Heart left ventricle (tissue), 16 donors: Measurements from ENCODE around the gene TMEM273. TPM values are rescaled to one million over a fixed set of nuclear protein-coding genes. Genes with fewer than 3 reads are reported as not detected.

ENCODE experiments used
- ATAC-seq, 4 donors: fragments of 200-7000 bp; cut with Tn5 transposase; one replicate each; pipeline ENCODE4 v1.9.1; 2020 to 2022; ENCODE audit warnings: moderate library complexity in 4 of 4, mild to moderate bottlenecking in 3 of 4, moderate number of reproducible peaks in 1 of 4
- DNase-seq, 5 donors: peaks; one replicate each; pipeline ENCODE4 v3.0.0-alpha.2; 2020
- H3K27ac ChIP-seq, 12 donors: fragments of 200-600 bp; sonication (generic) in 4 of 12; one replicate each; pipeline versions ENCODE4 v1.5.0 to v1.8.0; 2016 to 2022; ENCODE audit warnings: mild to moderate bottlenecking in 2 of 12
- H3K27me3 ChIP-seq, 9 donors: fragments of 200-600 bp; sonication (generic) in 2 of 9; one replicate each; pipeline versions ENCODE4 v1.5.1 to v1.8.0; 2016 to 2022; ENCODE audit warnings: mild to moderate bottlenecking in 3 of 9
- H3K36me3 ChIP-seq, 9 donors: fragments of 200-600 bp; sonication (generic) in 2 of 9; one replicate each; pipeline versions ENCODE4 v1.5.0 to v1.8.0; 2018 to 2022; ENCODE audit warnings: mild to moderate bottlenecking in 2 of 9
- H3K4me1 ChIP-seq, 12 donors: fragments of 200-600 bp; sonication (generic) in 4 of 12; one replicate each; pipeline versions ENCODE4 v1.5.0 to v1.8.0; 2016 to 2022; ENCODE audit warnings: mild to moderate bottlenecking in 3 of 12
- H3K4me3 ChIP-seq, 12 donors: fragments of 200-600 bp; sonication (generic) in 4 of 12; one replicate each; pipeline versions ENCODE4 v1.5.0 to v1.8.0; 2017 to 2022; ENCODE audit warnings: mild to moderate bottlenecking in 9 of 12, moderate library complexity in 4 of 12
- H3K9me3 ChIP-seq, 12 donors: fragments of 200-600 bp; sonication (generic) in 4 of 12; one replicate each; pipeline versions ENCODE4 v1.5.0 to v1.8.0; 2016 to 2022; ENCODE audit warnings: mild to moderate bottlenecking in 1 of 12
- POLR2A ChIP-seq, 2 donors: fragments of 450-650 bp; IDR thresholded peaks; one replicate each; pipeline ENCODE4 v1.6.1; 2017; ENCODE audit warnings: antibody characterized with exemption in 2 of 2, mild to moderate bottlenecking in 2 of 2, moderate library complexity in 2 of 2
- WGBS, 4 donors: extraction: QIAGEN DNeasy Blood & Tissue Kit in 2 of 4; methylation state at CpG; one replicate each; pipeline versions ENCODE4 v1.1.5 to v1.1.7; 2013 to 2018; 5-methylcytosine and 5-hydroxymethylcytosine counted together
- intact Hi-C, 10 donors: fragments of 100-400 bp; cut with DNase I; formaldehyde crosslinking; loops; one replicate each; pipeline versions ENCODE4 v1.11.1 to v1.14.2; 2022
- polyA plus RNA-seq, 2 donors: library from polyadenylated mRNA; stranded (reverse); fragments of 200-250 nt; gene quantifications; one replicate each; pipeline ENCODE4 v1.2.3, GENCODE V29; 2013
- total RNA-seq, 9 donors: library from RNA; depleted of rRNA in 2 of 9; stranded (reverse); fragments of >200 nt in 2 of 9; fragmentation: NEBNext Ultra II Directional in 3 of 9; extraction: Animal tissue kit (Norgen Biotek cat#: 25700) in 3 of 9; gene quantifications; one replicate each; pipeline versions ENCODE4 v1.1.0 to v1.2.4, GENCODE V29; 2016 to 2023
- TF ChIP-seq, protein P1 (sequence below), 12 donors: fragments of 200-600 bp; sonication (generic) in 4 of 12; IDR thresholded peaks; one replicate each; pipeline versions ENCODE4 v1.5.0 to v1.8.0; 2018 to 2022; ENCODE audit warnings: antibody characterized with exemption in 12 of 12, mild to moderate bottlenecking in 5 of 12
- donor health status: ischemic (EF 13 %, LVEDD 7.1; RV severe dilation, severe dysfunction).
- donor health status: healthy with polysubstance abuse.
- donor health status: DM: no; HTN: yes; CAD: no.
- donor health status: DM: no; HTN: no; CAD: no.
- donor health status: ischemic (EF 25% LVEDD 6.9; RV normal size, moderate dysfunction).
- donor health status: ischemic (EF 25% LVEDD 5.7; RV mildly dilated, moderate dysfunction).
- donor health status: healthy.
- donor health status: DM: yes; HTN: yes; CAD: no.
- donor health status: ischemic (EF 35%, LVEDD 5.7; RV mildly dilated, moderate dysfunction).
- donor health status: nonischemic (EF 11% LVEDD 7.7; RV severe dilation, severe dysfunction).
- donor health status: DM: yes; HTN: yes; CAD: no.
- donor health status: PGD.
- donor health status: ischemic (EF 29% LVEDD 5.4; RV normal size, mild dysfunction).
- donor health status: nonischemic (EF 23%, LVEDD 6.1; RV moderate dilation, normal function).

Gene TMEM273
- total and polyA plus RNA-seq, 11 donors = 7.9 to 38.7 (median 16.9) TPM

DNA sequence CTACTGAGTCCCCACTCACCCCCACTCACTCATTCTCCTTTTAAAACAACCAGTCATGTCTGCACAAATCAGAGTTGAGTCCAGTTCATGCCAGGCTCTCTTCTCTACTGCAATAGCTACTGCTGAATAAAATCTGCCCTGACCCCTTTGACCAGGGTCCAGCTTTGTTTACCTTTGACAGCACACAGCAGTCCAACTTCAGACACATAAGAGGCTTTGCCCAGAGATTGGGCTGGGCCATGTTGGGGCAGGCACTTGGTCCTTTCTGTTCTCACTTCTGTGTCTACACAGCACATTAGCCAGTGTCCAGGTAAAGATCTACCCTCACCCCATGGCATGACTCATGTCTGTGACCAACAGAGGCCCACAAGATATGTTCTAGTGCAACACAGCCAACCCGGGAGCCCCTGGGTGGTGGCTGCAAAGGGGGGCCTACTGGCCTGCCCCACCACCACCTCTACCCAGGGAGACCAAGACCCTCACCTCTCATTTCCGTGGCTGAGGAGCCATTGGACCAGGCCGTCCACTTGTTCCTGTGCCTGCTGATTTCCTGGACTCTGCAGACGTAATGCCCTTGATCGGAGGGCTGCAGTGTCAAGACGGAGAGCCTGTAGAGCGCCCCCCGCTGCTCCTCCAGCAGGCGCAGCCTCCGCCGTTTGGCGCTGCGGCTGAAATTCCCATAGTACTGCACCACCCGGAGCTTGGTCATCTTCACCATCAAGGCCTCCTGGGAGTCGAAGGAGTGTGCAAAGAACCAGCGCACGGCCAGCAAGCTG, 80.9 kb downstream of the TMEM273 start:
- Histone ChIP-seq H3K27me3 (no peaks in the 10 kb centered on the region), H3K4me1 (peaks cover 7 to 86% (median 68%) of the 10 kb centered on the region in 12 donors), H3K4me3 (no peak overlapping the region), H3K9me3 (no peaks in the 10 kb centered on the region), H3K27ac (peak overlapping the region in 6 of 12 donors; percentile 0 to 56 (median 30)), H3K36me3 (peaks cover 0 to 12% (median 0%) of the 10 kb centered on the region in 9 donors)
- DNase-seq = no peak
- intact Hi-C loops = loop anchor here in 1 of 10 donors (5.0 kb wide), 1 partner anchor 125 kb away; no protein-coding TSS in a partner anchor
- no peak for ATAC-seq
- 87 to 98% (median 95%) methylated on average over 3 to 17 of the region's 17 CpGs for WGBS, 4 donors
- TF ChIP-seq, protein P1, sequence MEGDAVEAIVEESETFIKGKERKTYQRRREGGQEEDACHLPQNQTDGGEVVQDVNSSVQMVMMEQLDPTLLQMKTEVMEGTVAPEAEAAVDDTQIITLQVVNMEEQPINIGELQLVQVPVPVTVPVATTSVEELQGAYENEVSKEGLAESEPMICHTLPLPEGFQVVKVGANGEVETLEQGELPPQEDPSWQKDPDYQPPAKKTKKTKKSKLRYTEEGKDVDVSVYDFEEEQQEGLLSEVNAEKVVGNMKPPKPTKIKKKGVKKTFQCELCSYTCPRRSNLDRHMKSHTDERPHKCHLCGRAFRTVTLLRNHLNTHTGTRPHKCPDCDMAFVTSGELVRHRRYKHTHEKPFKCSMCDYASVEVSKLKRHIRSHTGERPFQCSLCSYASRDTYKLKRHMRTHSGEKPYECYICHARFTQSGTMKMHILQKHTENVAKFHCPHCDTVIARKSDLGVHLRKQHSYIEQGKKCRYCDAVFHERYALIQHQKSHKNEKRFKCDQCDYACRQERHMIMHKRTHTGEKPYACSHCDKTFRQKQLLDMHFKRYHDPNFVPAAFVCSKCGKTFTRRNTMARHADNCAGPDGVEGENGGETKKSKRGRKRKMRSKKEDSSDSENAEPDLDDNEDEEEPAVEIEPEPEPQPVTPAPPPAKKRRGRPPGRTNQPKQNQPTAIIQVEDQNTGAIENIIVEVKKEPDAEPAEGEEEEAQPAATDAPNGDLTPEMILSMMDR (IDR thresholded peaks at IDR 0.05) = no peak
- no peak for TF ChIP-seq POLR2A (IDR thresholded peaks at IDR 0.05)

DNA sequence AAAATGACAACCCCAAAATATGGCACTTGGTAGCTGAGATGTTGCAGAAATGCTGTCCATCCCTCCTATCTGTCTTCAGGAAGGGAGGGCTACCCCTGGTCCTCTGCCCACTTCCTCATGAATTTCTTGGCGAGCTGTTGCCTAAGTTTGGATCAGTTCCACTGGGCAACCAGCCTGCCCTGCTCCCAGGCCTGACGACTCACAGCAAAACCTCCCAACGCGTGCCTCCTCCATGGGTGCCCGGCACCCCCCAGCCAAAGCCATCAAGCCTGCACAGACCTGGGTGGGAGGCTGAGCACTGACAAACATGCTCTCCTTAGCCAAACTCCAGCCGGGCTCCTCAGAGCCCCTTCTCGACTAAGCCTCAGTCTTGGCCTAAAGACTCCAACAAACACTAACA, 81.7 kb downstream of the TMEM273 start:
- WGBS, 4 donors = 25 to 31% (median 27%) methylated on average over 7 of the region's 7 CpGs
- TF ChIP-seq, protein P1 (IDR thresholded peaks at IDR 0.05) = no peak
- no peak for TF ChIP-seq POLR2A (IDR thresholded peaks at IDR 0.05)

DNA sequence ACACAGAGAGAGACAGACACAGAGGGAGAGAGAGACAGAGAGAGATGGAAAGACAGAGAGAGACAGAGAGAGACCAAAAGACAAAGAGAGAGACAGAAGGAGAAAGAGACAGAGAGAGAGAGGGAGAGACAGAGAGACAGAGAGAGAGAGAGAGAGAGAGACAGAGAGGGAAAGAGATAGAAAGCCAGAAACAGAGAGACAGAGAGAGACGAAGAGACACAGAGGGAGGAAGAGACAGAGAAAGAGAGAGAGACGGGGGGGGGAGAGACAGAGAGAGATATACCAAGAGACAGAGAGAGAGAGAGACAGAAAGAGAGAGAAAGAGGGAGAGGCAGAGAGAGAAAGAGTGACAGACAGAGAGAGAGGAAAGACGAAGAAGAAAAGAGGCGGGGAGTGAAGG, 83.1 kb downstream of the TMEM273 start:
- Histone ChIP-seq H3K36me3 (peaks cover 0 to 12% (median 0%) of the 10 kb centered on the region in 9 donors), H3K9me3 (no peaks in the 10 kb centered on the region), H3K27me3 (no peaks in the 10 kb centered on the region), H3K4me3 (no peak overlapping the region), H3K27ac (peak overlapping the region in 3 of 12 donors; percentile 13 to 46 (median 37)), H3K4me1 (peaks cover 4 to 67% (median 47%) of the 10 kb centered on the region in 12 donors)
- intact Hi-C loops = loop anchor here in 1 of 10 donors (5.0 kb wide), 1 partner anchor 123 kb away; no protein-coding TSS in a partner anchor
- TF ChIP-seq, protein P1 (IDR thresholded peaks at IDR 0.05) = no peak
- no peak for TF ChIP-seq POLR2A (IDR thresholded peaks at IDR 0.05)
- ATAC-seq (no peak), DNase-seq (no peak)
- 84 to 89% (median 88%) methylated on average over 4 of the region's 4 CpGs for WGBS, 4 donors

More for the DNA sequence above, 81.7 kb downstream of the TMEM273 start:
- intact Hi-C loops = loop anchor here in 1 of 10 donors (5.0 kb wide), 1 partner anchor 124 kb away; no protein-coding TSS in a partner anchor
- peak; percentile 48 to 70 (median 58) for DNase-seq
- Histone ChIP-seq H3K27me3 (no peaks in the 10 kb centered on the region), H3K36me3 (peaks cover 0 to 12% (median 0%) of the 10 kb centered on the region in 9 donors), H3K4me1 (peaks cover 7 to 80% (median 60%) of the 10 kb centered on the region in 12 donors), H3K9me3 (no peaks in the 10 kb centered on the region), H3K27ac (peak overlapping the region in 10 of 12 donors; percentile 0 to 56 (median 23)), H3K4me3 (no peak overlapping the region)
- ATAC-seq = peak in 3 of 4 donors; percentile 11 to 40 (median 29)

Other genes starting within 250 kb of the TMEM273 start
- not detected for gene LRRC18, start 248.6 kb downstream of the TMEM273 start, total RNA-seq
- gene LRRC18, start 248.6 kb downstream of the TMEM273 start, polyA plus RNA-seq = not detected
- gene VSTM4, start 72.9 kb downstream of the TMEM273 start, total RNA-seq = 10 to 100 TPM in 8 of 9 donors, 1 to 10 TPM in 1; 8.6 to 22.1 (median 15.8) TPM
- gene VSTM4, start 72.9 kb downstream of the TMEM273 start, polyA plus RNA-seq = 1 to 10 TPM; 5.6 to 6.9 TPM
- not detected for gene FAM170B, start 54.4 kb downstream of the TMEM273 start, total RNA-seq
- gene FAM170B, start 54.4 kb downstream of the TMEM273 start, polyA plus RNA-seq = not detected
- gene C10orf71, start 110.8 kb upstream of the TMEM273 start, total RNA-seq = 100 to 1,000 TPM in 6 of 9 donors, 10 to 100 TPM in 3; 46.8 to 228 (median 120) TPM
- gene C10orf71, start 110.8 kb upstream of the TMEM273 start, polyA plus RNA-seq = 10 to 100 TPM in 1 of 2 donors, 1 to 10 TPM in 1; 6.6 to 44.7 TPM
- not detected for gene DRGX, start 207.7 kb upstream of the TMEM273 start, total RNA-seq
- gene DRGX, start 207.7 kb upstream of the TMEM273 start, polyA plus RNA-seq = not detected